ENCODE results near the gene GBP3. TPM values are rescaled to one million over a fixed set of nuclear protein-coding genes. Genes with fewer than 3 reads are reported as not detected.

GBP3 gene
- 10 to 100 TPM; 17.9 to 47.1 (median 28.0) TPM for total RNA-seq

GRCh38 chr1:89022167-89022959 is at the start of gene GBP3:
Gene GBP3 (minus strand): TSS chr1:89022866. CDS start chr1:89020721, 2,145 bp downstream.
- DNase-seq (no peak), ATAC-seq (ENCODE audit: low FRiP score in 2 of 2) (peak; percentile 77 to 88)
- H3K9me3 ChIP-seq: no peaks in the 10 kb centered on the region
- H3K27me3 ChIP-seq: no peaks in the 10 kb centered on the region
- H3K36me3 ChIP-seq: peaks cover 0 to 21% (median 5%) of the 10 kb centered on the region in 4 donors
- 3 to 7% methylated on average over 5 of the region's 5 CpGs for WGBS, 2 donors
- peak within 1 kb of the TSS; percentile 84 to 90 (median 89) for H3K27ac ChIP-seq
- H3K4me1 ChIP-seq: peaks cover 12 to 33% (median 23%) of the 10 kb centered on the region in 4 donors
- TF ChIP-seq EP300 (IDR thresholded peaks at IDR 0.05) (no peak), POLR2AphosphoS5 (IDR thresholded peaks at IDR 0.05) (peak in 1 of 2 donors; percentile 22), CTCF (IDR thresholded peaks at IDR 0.05) (no peak), POLR2A (IDR thresholded peaks at IDR 0.05) (peak in 1 of 4 donors; percentile 10)
- peak within 1 kb of the TSS; percentile 14 to 66 (median 56) for H3K4me3 ChIP-seq

GRCh38 chr1:89070509-89070908 is 47.8 kb upstream of the GBP3 start:
- Histone ChIP-seq H3K4me3 (peak overlapping the region in 2 of 4 donors; percentile 34 to 41), H3K27ac (peak overlapping the region in 1 of 4 donors; percentile 22), H3K36me3 (no peaks in the 10 kb centered on the region), H3K27me3 (no peaks in the 10 kb centered on the region), H3K4me1 (peaks cover 0 to 12% (median 5%) of the 10 kb centered on the region in 4 donors), H3K9me3 (no peaks in the 10 kb centered on the region)
- WGBS, 2 donors: 64 to 80% methylated on average over 1 of the region's 1 CpG
- no peak for DNase-seq
- no peak for TF ChIP-seq CTCF (IDR thresholded peaks at IDR 0.05)
- TF ChIP-seq POLR2AphosphoS5 (IDR thresholded peaks at IDR 0.05): no peak
- TF ChIP-seq EP300 (IDR thresholded peaks at IDR 0.05): no peak
- TF ChIP-seq POLR2A (IDR thresholded peaks at IDR 0.05): no peak
- peak in 1 of 2 donors; percentile 23 for ATAC-seq (ENCODE audit: low FRiP score in 2 of 2)

- ATAC-seq (ENCODE audit: low FRiP score in 2 of 2): no peak
- 45 to 67% methylated on average over 2 of the region's 2 CpGs for WGBS, 2 donors
- H3K4me3 ChIP-seq: peak overlapping the region; percentile 14 to 41 (median 24)
- TF ChIP-seq EP300 (IDR thresholded peaks at IDR 0.05) (no peak), CTCF (IDR thresholded peaks at IDR 0.05) (no peak), POLR2A (IDR thresholded peaks at IDR 0.05) (no peak), POLR2AphosphoS5 (IDR thresholded peaks at IDR 0.05) (no peak)
- DNase-seq: no peak
- no peaks in the 10 kb centered on the region for H3K27me3 ChIP-seq
- peaks cover 0 to 13% (median 6%) of the 10 kb centered on the region in 4 donors for H3K4me1 ChIP-seq
- H3K9me3 ChIP-seq: no peaks in the 10 kb centered on the region
- peak overlapping the region in 2 of 4 donors; percentile 22 to 61 for H3K27ac ChIP-seq
- no peaks in the 10 kb centered on the region for H3K36me3 ChIP-seq
These were observed 47.3 kb upstream of the GBP3 start for GRCh38 chr1:89069951-89070350.

- H3K27me3 ChIP-seq: no peaks in the 10 kb centered on the region
- H3K36me3 ChIP-seq: no peaks in the 10 kb centered on the region
- no peak for ATAC-seq (ENCODE audit: low FRiP score in 2 of 2)
- TF ChIP-seq EP300 (IDR thresholded peaks at IDR 0.05) (no peak), CTCF (IDR thresholded peaks at IDR 0.05) (no peak)
- no peak overlapping the region for H3K27ac ChIP-seq
- peaks cover 0 to 18% (median 10%) of the 10 kb centered on the region in 4 donors for H3K4me1 ChIP-seq
- no peak for DNase-seq
- no peak overlapping the region for H3K4me3 ChIP-seq
- H3K9me3 ChIP-seq: no peaks in the 10 kb centered on the region
These were observed 45.6 kb upstream of the GBP3 start for GRCh38 chr1:89068291-89068690.
